ENCODE data around the gene ITIH1.

Gene ITIH1

DNA sequence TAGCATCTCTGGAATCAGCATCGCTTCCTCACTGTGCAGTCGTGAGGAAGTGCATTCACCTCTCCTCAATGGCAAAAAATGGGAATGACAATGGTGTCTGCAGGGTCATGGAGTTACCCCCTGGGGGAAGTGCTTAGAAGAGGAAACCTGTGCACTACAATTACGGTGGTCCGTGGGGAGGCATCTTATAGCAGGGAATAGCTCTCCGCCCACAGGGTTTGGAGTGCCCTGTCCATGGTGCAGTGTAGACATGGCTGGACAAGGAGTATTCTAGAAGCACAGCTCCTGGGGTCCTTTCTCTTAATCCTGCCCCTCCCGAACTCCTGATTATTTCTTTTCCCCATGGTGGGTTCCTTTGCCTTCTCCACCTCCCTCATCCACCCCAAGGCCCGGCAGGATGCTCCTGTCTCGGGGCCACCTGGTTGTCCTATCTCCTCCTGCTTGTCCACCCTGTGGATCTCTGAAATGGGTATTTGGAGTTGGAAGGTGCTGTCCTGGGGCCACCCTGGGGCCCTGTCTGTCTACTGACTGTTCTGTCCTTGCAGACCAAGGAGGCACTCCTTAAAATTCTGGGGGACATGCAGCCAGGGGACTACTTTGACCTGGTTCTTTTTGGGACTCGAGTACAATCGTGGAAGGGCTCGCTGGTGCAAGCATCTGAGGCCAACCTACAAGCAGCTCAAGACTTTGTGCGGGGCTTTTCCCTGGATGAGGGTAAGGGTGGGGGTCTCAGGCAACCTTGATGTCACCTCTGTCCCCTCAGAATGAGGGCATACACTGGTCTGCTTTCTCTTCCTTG, 5.2 kb downstream of the ITIH1 start:
- Mint-ChIP-seq H3K36me3 (ENCODE audit: low read depth) (no peaks in the 10 kb centered on the region), H3K4me3 (no peak overlapping the region), H3K27me3 (no peaks in the 10 kb centered on the region), H3K4me1 (ENCODE audit: low read depth) (peaks cover 3% of the 10 kb centered on the region), H3K27ac (no peak overlapping the region), H3K9me3 (no peaks in the 10 kb centered on the region)

DNA sequence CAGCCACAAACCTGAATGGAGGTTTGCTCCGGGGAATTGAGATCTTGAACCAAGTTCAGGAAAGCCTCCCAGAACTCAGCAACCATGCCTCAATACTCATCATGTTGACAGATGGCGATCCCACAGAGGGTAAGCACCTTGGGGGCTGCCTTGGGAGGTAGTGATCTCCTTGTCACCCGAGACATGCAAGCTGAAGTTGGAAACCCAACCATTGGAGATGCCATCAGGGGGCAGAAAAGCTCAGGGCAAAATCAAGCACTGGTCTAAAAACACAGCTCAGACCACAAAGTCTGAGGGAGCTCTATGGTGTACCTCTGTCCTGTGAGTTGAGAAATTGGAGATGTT, 5.8 kb downstream of the ITIH1 start:
- Mint-ChIP-seq H3K27ac (no peak overlapping the region), H3K4me1 (ENCODE audit: low read depth) (peaks cover 3% of the 10 kb centered on the region), H3K4me3 (no peak overlapping the region), H3K9me3 (no peaks in the 10 kb centered on the region), H3K27me3 (no peaks in the 10 kb centered on the region), H3K36me3 (ENCODE audit: low read depth) (no peaks in the 10 kb centered on the region)

DNA sequence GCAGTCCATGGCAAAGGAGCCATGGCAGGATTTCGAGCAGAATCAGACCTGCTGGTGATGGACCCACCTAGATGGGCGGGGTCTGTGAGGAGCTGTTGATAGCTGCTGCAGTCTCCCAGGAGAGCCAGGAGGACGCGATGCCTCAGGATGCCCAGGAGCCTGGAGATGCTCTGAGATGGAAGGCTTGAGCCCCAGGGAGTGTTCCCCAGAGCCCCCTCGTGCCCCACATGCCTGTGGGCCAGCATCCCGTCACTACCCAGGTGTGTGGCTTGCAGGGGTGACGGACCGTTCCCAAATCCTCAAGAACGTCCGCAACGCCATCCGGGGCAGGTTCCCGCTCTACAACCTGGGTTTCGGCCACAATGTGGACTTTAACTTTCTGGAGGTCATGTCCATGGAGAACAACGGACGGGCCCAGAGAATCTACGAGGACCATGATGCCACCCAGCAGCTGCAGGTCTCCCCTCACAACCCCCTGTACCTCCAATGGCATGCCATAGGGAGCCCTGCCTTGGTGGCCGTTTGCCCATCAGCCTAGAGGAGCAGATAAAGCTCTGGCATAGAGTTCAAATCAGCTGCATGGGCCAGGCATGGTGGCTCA, 6.7 kb downstream of the ITIH1 start:
- H3K27me3 Mint-ChIP-seq, result no peaks in the 10 kb centered on the region

DNA sequence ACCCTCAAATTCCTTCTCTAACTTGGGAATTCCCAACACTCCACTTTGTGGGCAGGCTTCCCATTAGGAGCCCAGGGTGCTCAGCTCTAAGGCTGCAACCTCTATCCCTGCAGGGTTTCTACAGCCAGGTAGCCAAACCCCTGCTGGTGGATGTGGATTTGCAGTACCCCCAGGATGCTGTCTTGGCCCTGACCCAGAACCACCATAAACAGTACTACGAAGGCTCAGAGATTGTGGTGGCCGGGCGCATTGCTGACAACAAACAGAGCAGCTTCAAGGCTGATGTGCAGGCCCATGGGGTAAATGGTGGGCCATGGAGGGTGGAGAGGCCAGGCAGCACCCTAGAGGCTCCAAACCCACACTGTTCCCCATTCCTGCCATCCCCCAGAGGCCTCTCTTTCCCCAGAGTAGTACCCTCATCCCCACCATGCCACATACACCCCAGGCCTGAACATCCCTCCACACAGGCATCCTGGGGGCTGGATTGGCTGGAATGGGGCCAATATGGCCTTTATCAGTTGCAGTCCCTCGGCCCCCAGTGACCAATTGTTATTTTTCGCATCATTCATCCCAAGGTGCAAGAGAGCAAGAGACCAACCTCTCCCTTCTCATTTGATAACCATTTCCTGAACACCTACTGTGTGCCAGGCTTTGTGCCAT, 7.7 kb downstream of the ITIH1 start:
- H3K4me1 Mint-ChIP-seq (ENCODE audit: low read depth), result no peaks in the 10 kb centered on the region
- no peaks in the 10 kb centered on the region for H3K36me3 Mint-ChIP-seq (ENCODE audit: low read depth)
- H3K27ac Mint-ChIP-seq, result no peak overlapping the region
- no peaks in the 10 kb centered on the region for H3K9me3 Mint-ChIP-seq
- H3K27me3 Mint-ChIP-seq, result no peaks in the 10 kb centered on the region
- no peak overlapping the region for H3K4me3 Mint-ChIP-seq

More for the DNA sequence above, 6.7 kb downstream of the ITIH1 start:
- Mint-ChIP-seq H3K27ac (no peak overlapping the region), H3K9me3 (no peaks in the 10 kb centered on the region), H3K4me3 (no peak overlapping the region), H3K36me3 (ENCODE audit: low read depth) (no peaks in the 10 kb centered on the region), H3K4me1 (ENCODE audit: low read depth) (peaks cover 3% of the 10 kb centered on the region)

DNA sequence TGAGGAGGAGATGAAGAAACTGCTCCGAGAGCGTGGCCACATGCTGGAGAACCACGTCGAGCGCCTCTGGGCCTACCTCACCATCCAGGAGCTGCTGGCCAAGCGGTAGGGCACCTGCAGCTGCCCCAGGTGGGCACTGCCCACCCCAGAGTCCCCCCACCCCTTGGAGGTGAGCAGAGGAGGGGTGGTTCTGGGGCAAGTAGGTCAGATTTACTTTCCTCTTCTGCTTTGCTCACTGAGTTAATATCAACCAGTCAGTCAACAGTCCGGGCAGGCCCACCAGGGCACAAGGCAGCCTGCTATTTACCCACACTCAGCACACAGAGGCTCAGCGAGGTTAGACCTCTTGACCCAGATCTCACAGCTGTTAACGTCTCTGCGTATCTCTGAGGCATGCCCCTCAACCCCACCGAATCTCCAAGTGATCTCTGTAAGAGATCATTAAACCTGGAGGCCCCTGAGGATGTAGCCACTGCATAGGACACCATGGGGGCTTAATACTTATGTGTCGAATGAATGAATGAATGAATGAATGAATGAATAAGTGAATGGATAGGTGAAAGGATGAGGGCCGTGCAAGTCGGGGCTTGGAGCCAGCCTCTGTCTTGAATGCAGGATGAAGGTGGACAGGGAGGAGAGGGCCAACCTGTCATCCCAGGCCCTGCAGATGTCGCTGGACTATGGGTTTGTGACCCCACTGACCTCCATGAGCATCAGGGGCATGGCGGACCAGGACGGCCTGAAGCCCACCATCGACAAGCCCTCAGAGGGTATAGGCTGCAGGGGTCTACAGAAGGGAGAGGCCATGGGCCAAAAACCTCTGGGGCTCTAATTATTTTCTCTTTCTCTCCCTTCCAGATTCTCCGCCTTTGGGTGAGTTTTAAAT, 9.2 kb downstream of the ITIH1 start:
- Mint-ChIP-seq H3K9me3 (no peaks in the 10 kb centered on the region), H3K27me3 (no peaks in the 10 kb centered on the region), H3K4me3 (no peak overlapping the region), H3K4me1 (ENCODE audit: low read depth) (no peaks in the 10 kb centered on the region), H3K27ac (no peak overlapping the region), H3K36me3 (ENCODE audit: low read depth) (no peaks in the 10 kb centered on the region)

DNA sequence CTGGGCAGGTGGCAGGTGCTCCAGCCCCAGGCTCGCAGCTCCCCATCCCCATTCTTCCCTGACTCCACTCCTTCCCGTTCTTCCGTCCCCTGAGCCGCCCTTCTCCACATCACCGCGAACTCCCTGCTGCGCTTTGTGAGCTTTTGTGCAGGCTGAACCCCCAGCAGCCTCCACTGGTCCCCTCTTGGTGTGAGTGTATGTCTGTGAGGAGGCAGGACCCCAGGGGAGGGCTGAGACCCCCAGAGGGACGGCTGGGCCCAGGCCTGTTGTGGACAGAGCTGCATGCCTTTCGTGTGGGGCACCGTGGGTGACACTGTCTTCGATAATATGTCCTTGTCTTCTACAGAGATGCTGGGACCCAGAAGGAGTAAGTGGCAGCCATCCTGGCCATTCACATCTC, 9.8 kb downstream of the ITIH1 start:
- Mint-ChIP-seq H3K27me3 (no peaks in the 10 kb centered on the region), H3K4me3 (no peak overlapping the region), H3K9me3 (no peaks in the 10 kb centered on the region), H3K27ac (no peak overlapping the region), H3K36me3 (ENCODE audit: low read depth) (no peaks in the 10 kb centered on the region), H3K4me1 (ENCODE audit: low read depth) (no peaks in the 10 kb centered on the region)

DNA sequence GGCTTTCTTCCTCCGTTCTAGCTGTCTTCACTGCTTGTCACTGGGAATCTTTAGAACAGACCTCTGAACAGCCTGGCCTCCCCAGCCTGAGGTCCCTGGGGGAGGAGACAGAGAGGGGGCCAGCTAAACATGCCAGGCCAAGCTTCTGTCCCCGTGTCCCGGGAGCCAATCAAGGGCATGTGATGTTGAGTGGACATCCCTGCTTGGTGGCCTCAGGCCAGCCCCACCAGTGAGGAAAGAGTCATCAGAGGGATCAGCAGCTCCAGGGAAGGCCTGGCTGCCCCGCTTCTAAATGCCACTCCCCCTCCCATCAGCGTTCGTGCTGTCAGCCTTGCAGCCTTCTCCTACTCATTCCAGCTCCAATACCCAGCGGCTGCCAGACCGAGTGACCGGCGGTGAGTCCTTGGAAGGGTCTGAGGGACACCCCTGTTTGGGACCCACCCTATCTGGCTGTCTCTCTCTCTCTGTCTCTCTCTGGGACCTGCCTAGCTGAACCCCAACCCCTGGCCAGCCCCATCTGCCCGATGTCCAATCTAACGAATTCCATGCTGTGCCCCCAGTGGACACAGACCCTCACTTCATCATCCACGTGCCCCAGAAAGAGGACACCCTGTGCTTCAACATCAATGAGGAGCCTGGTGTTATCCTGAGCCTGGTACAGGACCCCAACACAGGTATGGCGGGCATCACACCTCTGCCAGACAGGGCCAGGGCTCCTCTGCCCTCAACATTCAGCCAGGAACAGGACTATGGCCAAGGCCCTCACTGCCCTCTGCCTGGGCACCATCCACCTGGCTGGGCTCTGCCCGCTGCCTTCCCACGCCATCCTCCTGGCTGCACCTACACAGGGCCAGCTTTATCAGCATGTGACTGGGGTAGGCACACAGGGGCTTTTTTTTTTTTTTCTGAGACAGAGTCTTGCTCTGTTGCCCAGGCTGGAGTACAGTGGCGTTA, 10.6 kb downstream of the ITIH1 start:
- H3K4me3 Mint-ChIP-seq, result no peak overlapping the region
- H3K27ac Mint-ChIP-seq, result no peak overlapping the region
- H3K9me3 Mint-ChIP-seq, result no peaks in the 10 kb centered on the region
- H3K4me1 Mint-ChIP-seq (ENCODE audit: low read depth), result no peaks in the 10 kb centered on the region
- no peaks in the 10 kb centered on the region for H3K27me3 Mint-ChIP-seq
- no peaks in the 10 kb centered on the region for H3K36me3 Mint-ChIP-seq (ENCODE audit: low read depth)

DNA sequence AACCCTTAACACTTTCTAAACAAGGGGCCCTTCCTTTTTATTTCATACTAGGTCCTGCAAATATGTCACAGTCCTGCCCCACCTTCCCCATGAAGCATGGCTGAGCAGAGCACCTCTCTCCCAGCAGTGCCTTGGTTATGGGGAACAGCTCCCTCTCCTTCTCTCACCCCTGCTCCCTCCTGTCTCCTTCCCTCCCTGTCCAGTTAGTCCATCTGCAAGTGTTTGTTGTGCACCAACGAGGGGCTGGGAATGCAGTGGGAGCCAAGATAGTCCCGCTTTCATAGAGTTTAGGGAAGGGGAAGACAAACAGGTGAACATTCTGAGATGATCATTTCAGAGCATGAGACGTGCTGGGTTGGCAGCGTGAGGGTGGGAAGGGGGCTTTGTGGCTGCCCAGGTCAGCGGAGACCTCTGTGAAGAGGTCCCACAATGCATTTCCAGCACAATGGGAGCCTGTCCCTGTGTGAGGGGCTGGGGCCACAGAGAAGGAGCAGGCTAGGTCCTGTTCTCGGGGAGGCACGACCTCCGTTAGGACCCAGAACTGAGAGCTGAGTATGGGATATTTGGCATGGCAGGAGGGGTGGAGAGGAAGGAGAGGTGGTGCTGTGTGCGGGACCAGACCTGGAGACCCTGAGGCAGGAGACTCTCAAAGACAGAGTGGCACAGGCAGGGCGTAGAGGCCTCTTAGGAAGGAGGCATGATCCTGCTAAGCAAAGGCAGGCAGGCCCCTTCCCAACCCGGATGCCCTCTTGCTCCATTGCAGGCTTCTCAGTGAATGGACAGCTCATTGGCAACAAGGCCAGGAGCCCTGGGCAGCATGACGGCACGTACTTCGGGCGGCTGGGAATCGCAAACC, 11.7 kb downstream of the ITIH1 start:
- H3K27ac Mint-ChIP-seq, result no peak overlapping the region
- H3K36me3 Mint-ChIP-seq (ENCODE audit: low read depth), result no peaks in the 10 kb centered on the region
- no peak overlapping the region for H3K4me3 Mint-ChIP-seq
- H3K4me1 Mint-ChIP-seq (ENCODE audit: low read depth), result no peaks in the 10 kb centered on the region
- no peaks in the 10 kb centered on the region for H3K9me3 Mint-ChIP-seq
- H3K27me3 Mint-ChIP-seq, result no peaks in the 10 kb centered on the region

DNA sequence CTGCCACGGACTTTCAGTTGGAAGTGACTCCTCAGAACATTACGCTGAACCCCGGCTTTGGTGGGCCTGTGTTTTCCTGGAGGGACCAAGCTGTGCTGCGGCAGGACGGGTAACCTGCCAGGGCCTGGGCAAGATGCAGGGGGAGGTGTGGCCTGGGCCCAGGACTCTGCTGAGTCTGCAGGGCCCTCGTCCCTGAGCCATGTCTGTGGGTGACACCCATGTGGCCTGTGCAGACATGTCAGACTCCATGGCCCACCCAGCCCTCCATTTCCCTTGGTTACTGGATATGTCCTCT, 12.3 kb downstream of the ITIH1 start:
- Mint-ChIP-seq H3K27ac (no peak overlapping the region), H3K9me3 (no peaks in the 10 kb centered on the region), H3K27me3 (no peaks in the 10 kb centered on the region)

DNA sequence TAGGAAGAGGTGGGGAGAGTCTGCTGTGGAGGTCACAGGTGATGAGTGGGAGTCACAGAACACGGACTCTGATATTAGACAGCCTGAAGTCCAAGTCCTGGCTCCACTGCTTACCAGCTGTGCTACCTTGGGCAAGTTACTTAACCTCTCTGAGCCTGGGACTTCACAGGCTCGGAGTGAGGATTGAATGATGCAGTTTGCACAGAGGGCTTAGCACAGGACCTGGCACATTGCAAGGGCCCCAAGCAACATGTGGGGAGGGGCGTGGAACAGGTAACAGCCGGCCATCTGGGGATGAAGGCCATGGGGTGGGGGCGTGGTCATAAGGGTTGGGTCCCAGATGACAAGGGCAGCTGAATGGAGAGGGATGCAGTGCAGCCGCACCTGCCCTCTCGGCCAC, 12.9 kb downstream of the ITIH1 start:
- Mint-ChIP-seq H3K9me3 (no peaks in the 10 kb centered on the region), H3K36me3 (ENCODE audit: low read depth) (no peaks in the 10 kb centered on the region), H3K27ac (no peak overlapping the region), H3K27me3 (no peaks in the 10 kb centered on the region), H3K4me1 (ENCODE audit: low read depth) (no peaks in the 10 kb centered on the region), H3K4me3 (no peak overlapping the region)

More for the DNA sequence above, 12.3 kb downstream of the ITIH1 start:
- Mint-ChIP-seq H3K4me1 (ENCODE audit: low read depth) (no peaks in the 10 kb centered on the region), H3K36me3 (ENCODE audit: low read depth) (no peaks in the 10 kb centered on the region), H3K4me3 (no peak overlapping the region)

DNA sequence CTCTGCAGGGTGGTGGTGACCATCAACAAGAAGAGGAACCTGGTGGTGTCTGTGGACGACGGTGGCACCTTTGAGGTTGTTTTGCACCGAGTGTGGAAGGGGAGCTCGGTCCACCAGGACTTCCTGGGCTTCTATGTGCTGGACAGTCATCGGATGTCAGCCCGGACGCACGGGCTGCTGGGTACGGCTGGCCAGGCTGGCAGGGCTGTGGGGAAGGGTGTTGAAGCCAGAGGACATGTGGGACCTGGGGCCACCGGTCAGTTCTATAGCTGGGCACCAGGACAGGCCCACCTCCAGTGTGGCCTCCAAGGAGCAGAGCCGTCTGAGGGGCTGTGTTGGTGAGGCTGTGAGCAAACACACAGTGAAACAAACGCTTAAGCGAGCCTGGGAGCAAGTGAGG, 13.3 kb downstream of the ITIH1 start:
- H3K4me1 Mint-ChIP-seq (ENCODE audit: low read depth), result no peaks in the 10 kb centered on the region
- H3K9me3 Mint-ChIP-seq, result no peaks in the 10 kb centered on the region
- H3K27me3 Mint-ChIP-seq, result no peaks in the 10 kb centered on the region
- H3K36me3 Mint-ChIP-seq (ENCODE audit: low read depth), result no peaks in the 10 kb centered on the region
- no peak overlapping the region for H3K4me3 Mint-ChIP-seq
- H3K27ac Mint-ChIP-seq, result no peak overlapping the region

DNA sequence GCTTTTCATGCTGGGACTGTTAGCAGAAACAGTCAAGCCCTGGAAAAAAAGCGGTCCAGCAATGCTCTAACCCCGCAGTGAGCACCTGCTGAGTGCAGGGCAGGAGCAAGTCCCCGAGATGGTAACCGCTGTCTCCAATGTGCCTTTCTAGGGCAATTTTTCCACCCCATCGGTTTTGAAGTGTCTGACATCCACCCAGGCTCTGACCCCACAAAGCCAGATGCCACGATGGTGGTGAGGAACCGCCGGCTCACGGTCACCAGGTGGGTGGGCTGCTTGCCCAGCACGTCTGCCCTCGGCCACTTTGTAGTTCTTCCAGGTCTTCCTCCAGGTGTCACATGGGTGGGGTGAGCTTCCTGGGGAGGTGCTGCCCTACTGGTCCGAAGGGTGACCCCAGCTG, 14.0 kb downstream of the ITIH1 start:
- no peaks in the 10 kb centered on the region for H3K4me1 Mint-ChIP-seq (ENCODE audit: low read depth)
- no peaks in the 10 kb centered on the region for H3K9me3 Mint-ChIP-seq
- no peaks in the 10 kb centered on the region for H3K36me3 Mint-ChIP-seq (ENCODE audit: low read depth)
- H3K4me3 Mint-ChIP-seq, result no peak overlapping the region
- no peaks in the 10 kb centered on the region for H3K27me3 Mint-ChIP-seq
- no peak overlapping the region for H3K27ac Mint-ChIP-seq

DNA sequence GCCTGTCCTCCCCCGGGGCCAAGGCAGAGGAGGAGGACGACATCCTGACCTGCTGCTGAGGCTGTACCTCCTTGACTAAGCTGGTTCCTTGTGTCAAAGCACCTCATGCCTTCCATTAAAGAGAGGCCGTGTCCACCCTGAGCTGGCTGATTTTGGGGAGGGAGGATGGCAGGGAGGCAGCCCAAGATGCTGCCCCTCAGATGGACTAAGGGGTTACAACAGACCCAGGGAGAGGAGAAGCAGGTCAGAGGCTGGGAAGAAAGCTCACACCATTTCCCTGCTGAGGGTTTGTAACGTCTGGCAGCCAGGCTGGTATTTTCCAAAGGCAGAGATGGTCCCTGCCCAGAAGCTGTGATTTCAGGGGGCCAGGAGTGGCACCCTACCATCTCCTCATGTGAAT, 14.5 kb downstream of the ITIH1 start:
- no peaks in the 10 kb centered on the region for H3K27me3 Mint-ChIP-seq
- H3K36me3 Mint-ChIP-seq (ENCODE audit: low read depth), result no peaks in the 10 kb centered on the region
- no peaks in the 10 kb centered on the region for H3K9me3 Mint-ChIP-seq
- H3K4me3 Mint-ChIP-seq, result no peak overlapping the region
- no peak overlapping the region for H3K27ac Mint-ChIP-seq
- no peaks in the 10 kb centered on the region for H3K4me1 Mint-ChIP-seq (ENCODE audit: low read depth)

Measured in stimulated activated naive CD8-positive, alpha-beta T cell treated with anti-CD3 and anti-CD28 coated beads, Interleukin-15, Interleukin-2, amounts not matched to agents 100 ng/mL and 50 ng/mL, for 24 hours (primary cell).